Caco-2 (cell line): ENCODE measurements around the gene CERK. TPM values are rescaled to one million over a fixed set of nuclear protein-coding genes. Genes with fewer than 3 reads are reported as not detected.

Source experiments
- BruUV-seq: library from RNA; stranded (reverse); fragments of 400-500 nt; replicated peaks from 2 replicates; lab custom pipeline; 2021; lab: Mats Ljungman, UMichigan
- CTCF ChIA-PET: fragments of 300-600 bp; sonication (Branson Sonifier 250); formaldehyde crosslinking; loops from one replicate; lab custom pipeline; 2022; ENCODE audit warnings: antibody characterized with exemption; lab: Charles Lee
- POLR2A ChIA-PET: fragments of 300-600 bp; sonication (Branson Sonifier 250); formaldehyde crosslinking; loops from one replicate; lab custom pipeline; 2022; ENCODE audit warnings: antibody characterized with exemption; lab: Charles Lee
- DNase-seq, 2 experiments: peaks; one replicate each; pipeline versions ENCODE4 v3.0.0 to v3.0.0-alpha.2; 2020 to 2022
- H3K27me3 ChIP-seq: replicated peaks from 2 replicates; pipeline ENCODE4 v1.6.0; 2011; ENCODE audit warnings: low read length; ENCODE audit not compliant: control insufficient read depth, insufficient read depth
- H3K36me3 ChIP-seq: 2 replicates; pipeline ENCODE4 v1.5.1; 2011; ENCODE audit warnings: low read length; ENCODE audit not compliant: control insufficient read depth, insufficient read depth
- H3K4me1 ChIP-seq: fragments of 250-450 bp; sonication (Bioruptor Pico); 2 replicates; pipeline ENCODE4 v1.5.1; 2020; ENCODE audit warnings: mild to moderate bottlenecking
- H3K4me3 ChIP-seq: 2 replicates; pipeline ENCODE4 v1.5.1; 2011; ENCODE audit warnings: low read depth, mild to moderate bottlenecking, control low read depth, low read length
- H3K9me3 ChIP-seq: fragments of 250-450 bp; sonication (Bioruptor Pico); 2 replicates; pipeline ENCODE4 v1.5.1; 2020; ENCODE audit warnings: mild to moderate bottlenecking, moderate library complexity
- H3K27ac Mint-ChIP-seq: one replicate; pipeline ENCODE4 v1.8.0; 2022; ENCODE audit warnings: mixed read lengths; ENCODE audit not compliant: unreplicated experiment
- H3K27me3 Mint-ChIP-seq: one replicate; pipeline ENCODE4 v1.8.0; 2022; ENCODE audit warnings: mixed read lengths; ENCODE audit not compliant: insufficient read depth, unreplicated experiment
- H3K36me3 Mint-ChIP-seq: one replicate; pipeline ENCODE4 v1.8.0; 2022; ENCODE audit warnings: mild to moderate bottlenecking, mixed read lengths; ENCODE audit not compliant: insufficient read depth, unreplicated experiment
- H3K4me1 Mint-ChIP-seq: one replicate; pipeline ENCODE4 v1.8.0; 2022; ENCODE audit warnings: low read depth, mixed read lengths; ENCODE audit not compliant: unreplicated experiment
- H3K4me3 Mint-ChIP-seq: one replicate; pipeline ENCODE4 v1.8.0; 2022; ENCODE audit warnings: mild to moderate bottlenecking, moderate library complexity, mixed read lengths; ENCODE audit not compliant: unreplicated experiment
- H3K9me3 Mint-ChIP-seq: one replicate; pipeline ENCODE4 v1.8.0; 2022; ENCODE audit warnings: mixed read lengths; ENCODE audit not compliant: unreplicated experiment
- intact Hi-C: fragments of 100-400 bp; cut with micrococcal nuclease; formaldehyde crosslinking; loops from one replicate; pipeline ENCODE4 v1.10.0; 2022; ENCODE audit not compliant: unreplicated experiment
- total RNA-seq: library from RNA; stranded (reverse); gene quantifications from 2 replicates; pipeline ENCODE4 v1.2.3, GENCODE V29; 2022
- TF ChIP-seq, protein P1 (sequence below), 2 experiments: fragments of 200-600 bp in 1 of 2; IDR thresholded peaks; 1 replicate in 1 of 2; 2 replicates in 1 of 2; pipeline versions ENCODE4 v1.5.1 to v1.8.0; 2011 to 2022; ENCODE audit warnings: antibody characterized with exemption in 1 of 2, control low read depth in 1 of 2, inconsistent platforms in 1 of 2, low read depth in 1 of 2, low read length in 1 of 2, mild to moderate bottlenecking in 1 of 2, moderate library complexity in 1 of 2; ENCODE audit not compliant: insufficient read depth in 1 of 2, severe bottlenecking in 1 of 2, unreplicated experiment in 1 of 2

CERK gene
- total RNA-seq, 1 experiment from 2014 or later: 35.0 TPM

DNA sequence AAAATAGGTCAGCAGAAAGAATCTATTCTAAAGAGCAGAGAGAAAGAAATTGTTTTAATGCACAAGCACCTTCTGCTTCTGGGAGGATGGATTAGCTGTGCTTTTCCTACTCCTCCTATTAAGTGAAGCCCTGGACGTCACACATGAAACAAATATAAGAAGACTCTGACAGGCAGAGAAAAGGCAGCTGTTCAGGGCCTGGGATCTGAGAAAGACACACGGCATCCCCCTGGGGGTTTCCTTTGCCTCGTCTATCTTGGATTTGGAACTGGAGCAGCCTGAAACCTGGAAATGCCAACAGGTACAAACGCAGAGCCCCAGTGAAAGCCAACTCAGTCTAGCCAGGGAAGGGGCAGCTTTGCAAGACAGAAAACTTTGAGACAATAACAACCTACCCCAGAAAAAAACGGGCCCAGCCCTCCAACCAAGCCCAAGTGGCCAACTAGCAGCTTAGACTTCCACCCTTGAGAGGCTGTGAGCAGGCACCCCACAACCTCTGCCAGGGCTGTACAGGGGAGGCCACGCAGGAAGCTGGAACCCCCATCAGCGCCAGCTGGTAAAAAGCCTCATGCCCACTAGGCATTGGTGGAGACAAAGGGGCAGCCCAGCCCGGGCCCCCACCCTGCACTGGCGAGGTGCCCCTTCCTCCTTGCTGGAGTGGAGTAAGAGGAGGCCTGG, 7.3 kb downstream of the CERK start:
- H3K4me3 Mint-ChIP-seq: no peak overlapping the region
- H3K9me3 ChIP-seq: no peaks in the 10 kb centered on the region
- H3K27me3 ChIP-seq: no peaks in the 10 kb centered on the region
- H3K4me1 ChIP-seq: peaks cover 6% of the 10 kb centered on the region; the same call in 1 of the 2 replicates
- H3K36me3 ChIP-seq: no peaks in the 10 kb centered on the region
- H3K4me3 ChIP-seq: no peak overlapping the region
- peaks cover 14% of the 10 kb centered on the region for H3K4me1 Mint-ChIP-seq
- POLR2A ChIA-PET: no interaction called here
- no peaks in the 10 kb centered on the region for H3K9me3 Mint-ChIP-seq
- TF ChIP-seq, protein P1, sequence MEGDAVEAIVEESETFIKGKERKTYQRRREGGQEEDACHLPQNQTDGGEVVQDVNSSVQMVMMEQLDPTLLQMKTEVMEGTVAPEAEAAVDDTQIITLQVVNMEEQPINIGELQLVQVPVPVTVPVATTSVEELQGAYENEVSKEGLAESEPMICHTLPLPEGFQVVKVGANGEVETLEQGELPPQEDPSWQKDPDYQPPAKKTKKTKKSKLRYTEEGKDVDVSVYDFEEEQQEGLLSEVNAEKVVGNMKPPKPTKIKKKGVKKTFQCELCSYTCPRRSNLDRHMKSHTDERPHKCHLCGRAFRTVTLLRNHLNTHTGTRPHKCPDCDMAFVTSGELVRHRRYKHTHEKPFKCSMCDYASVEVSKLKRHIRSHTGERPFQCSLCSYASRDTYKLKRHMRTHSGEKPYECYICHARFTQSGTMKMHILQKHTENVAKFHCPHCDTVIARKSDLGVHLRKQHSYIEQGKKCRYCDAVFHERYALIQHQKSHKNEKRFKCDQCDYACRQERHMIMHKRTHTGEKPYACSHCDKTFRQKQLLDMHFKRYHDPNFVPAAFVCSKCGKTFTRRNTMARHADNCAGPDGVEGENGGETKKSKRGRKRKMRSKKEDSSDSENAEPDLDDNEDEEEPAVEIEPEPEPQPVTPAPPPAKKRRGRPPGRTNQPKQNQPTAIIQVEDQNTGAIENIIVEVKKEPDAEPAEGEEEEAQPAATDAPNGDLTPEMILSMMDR (IDR thresholded peaks at IDR 0.05; ENCODE audit: insufficient read depth in 1 of 2, low read depth in 1 of 2, low read length in 1 of 2, severe bottlenecking in 1 of 2, unreplicated experiment in 1 of 2): no peak
- H3K36me3 Mint-ChIP-seq: peaks cover 18% of the 10 kb centered on the region
- H3K27me3 Mint-ChIP-seq: no peaks in the 10 kb centered on the region
- intact Hi-C loops: no loop called here
- no TSS peak for BruUV-seq
- CTCF ChIA-PET: no interaction called here
- DNase-seq: no peak
- no peak overlapping the region for H3K27ac Mint-ChIP-seq

DNA sequence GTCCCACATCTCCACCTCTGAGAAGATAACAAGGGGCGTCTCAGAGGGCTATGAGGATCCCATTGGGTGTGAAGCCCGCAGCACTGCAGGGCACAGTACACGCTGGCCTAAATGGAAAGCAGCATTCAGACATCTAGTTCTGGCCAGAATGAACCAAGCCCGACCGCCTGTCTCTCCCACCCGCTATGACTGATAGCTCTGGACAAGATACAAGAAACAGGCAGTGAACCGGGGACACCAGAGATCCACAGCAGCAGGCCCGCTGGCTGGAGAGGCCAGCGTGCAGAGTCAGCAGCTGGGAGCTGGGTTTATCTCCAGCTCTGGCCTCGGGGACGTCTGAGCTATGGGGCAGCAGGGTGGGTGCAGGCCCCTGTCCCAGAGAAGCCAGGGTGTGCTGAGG, 9.6 kb downstream of the CERK start:
- no TSS peak for BruUV-seq
- no peak for DNase-seq
- ChIA-PET CTCF (no interaction called here), POLR2A (no interaction called here)
- intact Hi-C loops: no loop called here
- no peak overlapping the region for H3K27ac Mint-ChIP-seq
- no peak overlapping the region for H3K4me3 ChIP-seq
- no peaks in the 10 kb centered on the region for H3K27me3 ChIP-seq
- no peaks in the 10 kb centered on the region for H3K9me3 Mint-ChIP-seq
- TF ChIP-seq, protein P1 (IDR thresholded peaks at IDR 0.05; ENCODE audit: insufficient read depth in 1 of 2, low read depth in 1 of 2, low read length in 1 of 2, severe bottlenecking in 1 of 2, unreplicated experiment in 1 of 2): no peak
- no peaks in the 10 kb centered on the region for H3K36me3 ChIP-seq
- H3K4me1 ChIP-seq: no peaks in the 10 kb centered on the region
- no peaks in the 10 kb centered on the region for H3K27me3 Mint-ChIP-seq
- peaks cover 18% of the 10 kb centered on the region for H3K36me3 Mint-ChIP-seq
- H3K4me1 Mint-ChIP-seq: peaks cover 14% of the 10 kb centered on the region
- no peak overlapping the region for H3K4me3 Mint-ChIP-seq
- H3K9me3 ChIP-seq: no peaks in the 10 kb centered on the region

DNA sequence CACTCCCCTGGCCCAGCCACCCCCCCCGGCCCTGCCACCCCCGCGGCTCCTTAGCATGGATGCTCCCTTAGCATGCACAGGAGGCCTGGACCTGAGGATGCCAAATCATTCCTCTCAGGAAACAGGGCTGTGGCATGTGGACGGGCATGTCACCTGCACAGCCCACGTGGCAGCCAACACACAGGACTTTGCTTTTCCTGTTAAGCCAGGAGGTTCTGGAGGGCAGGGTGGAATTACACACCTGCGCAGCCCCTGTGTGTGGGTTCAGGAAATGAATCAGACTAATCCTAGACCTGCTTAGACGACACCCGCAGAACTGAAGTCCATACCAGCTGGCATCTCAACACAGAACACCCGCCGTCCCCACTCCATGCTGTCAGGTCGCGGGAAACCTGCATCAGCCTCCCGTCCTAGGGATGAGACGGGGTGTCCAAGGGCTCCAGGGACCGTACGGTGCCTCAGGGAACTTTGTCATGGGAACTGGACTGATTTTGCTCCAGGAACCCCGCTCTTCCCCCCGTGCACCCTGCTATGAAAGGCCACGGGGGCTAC, 10.2 kb downstream of the CERK start:
- intact Hi-C loops: no loop called here
- no peak overlapping the region for H3K4me3 ChIP-seq
- no peaks in the 10 kb centered on the region for H3K27me3 ChIP-seq
- no peaks in the 10 kb centered on the region for H3K4me1 ChIP-seq
- BruUV-seq: no TSS peak
- no peak for DNase-seq
- H3K27me3 Mint-ChIP-seq: no peaks in the 10 kb centered on the region
- H3K36me3 Mint-ChIP-seq: peaks cover 18% of the 10 kb centered on the region
- H3K4me1 Mint-ChIP-seq: peaks cover 14% of the 10 kb centered on the region
- CTCF ChIA-PET: no interaction called here
- POLR2A ChIA-PET: no interaction called here
- no peaks in the 10 kb centered on the region for H3K9me3 Mint-ChIP-seq
- H3K9me3 ChIP-seq: no peaks in the 10 kb centered on the region
- H3K27ac Mint-ChIP-seq: no peak overlapping the region
- H3K36me3 ChIP-seq: no peaks in the 10 kb centered on the region
- H3K4me3 Mint-ChIP-seq: no peak overlapping the region
- TF ChIP-seq, protein P1 (IDR thresholded peaks at IDR 0.05; ENCODE audit: insufficient read depth in 1 of 2, low read depth in 1 of 2, low read length in 1 of 2, severe bottlenecking in 1 of 2, unreplicated experiment in 1 of 2): no peak
